ENCODE data around the gene HRNR. TPM values are rescaled to one million over a fixed set of nuclear protein-coding genes. Genes with fewer than 3 reads are reported as not detected.

The HRNR gene
- total RNA-seq, 2 donors from 2014 or later = not detected

DNA sequence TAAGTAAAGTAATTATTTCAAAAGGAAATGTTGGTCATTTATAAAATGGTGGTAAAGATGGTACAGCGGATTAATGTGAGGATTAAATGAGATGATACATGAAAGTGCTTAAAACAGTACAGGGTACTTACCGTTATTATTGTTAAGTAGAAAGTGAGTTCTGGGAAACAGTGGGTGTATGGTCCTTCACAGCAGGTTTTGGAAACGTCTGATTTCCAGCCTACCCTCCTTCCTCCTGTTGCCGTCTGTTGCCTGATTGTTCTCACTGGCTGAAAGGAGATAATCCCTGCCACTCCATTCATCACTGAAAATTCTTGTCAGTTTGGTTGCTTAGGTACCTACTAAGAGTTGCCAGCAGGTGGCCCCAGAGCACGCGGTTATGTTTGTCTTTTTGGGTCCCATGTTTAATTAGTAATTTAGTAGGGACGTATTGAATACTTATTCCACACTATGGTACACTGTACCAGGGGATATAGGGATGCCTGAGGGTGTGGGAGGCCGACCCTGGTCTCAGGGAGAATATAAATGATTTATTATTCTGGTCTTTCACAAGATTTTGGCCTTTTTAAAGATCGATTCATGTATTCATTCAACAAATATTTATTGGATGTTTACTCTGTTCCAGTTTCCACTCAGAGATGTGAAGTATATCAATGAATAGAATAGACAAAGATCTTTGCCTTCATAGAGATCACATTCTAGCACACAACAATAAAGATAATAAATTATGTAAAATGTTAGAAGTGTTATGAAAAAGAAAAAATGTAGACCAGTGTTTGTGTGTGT is 34.1 kb downstream of the HRNR start:
- TF ChIP-seq, protein P1, sequence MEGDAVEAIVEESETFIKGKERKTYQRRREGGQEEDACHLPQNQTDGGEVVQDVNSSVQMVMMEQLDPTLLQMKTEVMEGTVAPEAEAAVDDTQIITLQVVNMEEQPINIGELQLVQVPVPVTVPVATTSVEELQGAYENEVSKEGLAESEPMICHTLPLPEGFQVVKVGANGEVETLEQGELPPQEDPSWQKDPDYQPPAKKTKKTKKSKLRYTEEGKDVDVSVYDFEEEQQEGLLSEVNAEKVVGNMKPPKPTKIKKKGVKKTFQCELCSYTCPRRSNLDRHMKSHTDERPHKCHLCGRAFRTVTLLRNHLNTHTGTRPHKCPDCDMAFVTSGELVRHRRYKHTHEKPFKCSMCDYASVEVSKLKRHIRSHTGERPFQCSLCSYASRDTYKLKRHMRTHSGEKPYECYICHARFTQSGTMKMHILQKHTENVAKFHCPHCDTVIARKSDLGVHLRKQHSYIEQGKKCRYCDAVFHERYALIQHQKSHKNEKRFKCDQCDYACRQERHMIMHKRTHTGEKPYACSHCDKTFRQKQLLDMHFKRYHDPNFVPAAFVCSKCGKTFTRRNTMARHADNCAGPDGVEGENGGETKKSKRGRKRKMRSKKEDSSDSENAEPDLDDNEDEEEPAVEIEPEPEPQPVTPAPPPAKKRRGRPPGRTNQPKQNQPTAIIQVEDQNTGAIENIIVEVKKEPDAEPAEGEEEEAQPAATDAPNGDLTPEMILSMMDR (IDR thresholded peaks at IDR 0.05) = peak; percentile 45 to 73 (median 61)
- no peak for TF ChIP-seq POLR2A (IDR thresholded peaks at IDR 0.05)
- Histone ChIP-seq H3K27me3 (no peaks in the 10 kb centered on the region), H3K9me3 (no peaks in the 10 kb centered on the region), H3K36me3 (replicated peaks in 1 of 2; ENCODE audit: insufficient read depth in 1 of 2, low read depth in 2 of 2) (no peaks in the 10 kb centered on the region), H3K4me1 (no peaks in the 10 kb centered on the region), H3K27ac (no peak overlapping the region), H3K4me3 (no peak overlapping the region)
- DNase-seq = peak; percentile 55 to 71 (median 62)
- peak; percentile 47 for ATAC-seq
- intact Hi-C loops (cut with DNase I) = loop anchor here (5.0 to 10.0 kb wide), 2 partner anchors 138 to 265 kb away; no protein-coding TSS in a partner anchor
- WGBS, 2 donors = 15 to 22% methylated on average over 9 of the region's 9 CpGs

DNA sequence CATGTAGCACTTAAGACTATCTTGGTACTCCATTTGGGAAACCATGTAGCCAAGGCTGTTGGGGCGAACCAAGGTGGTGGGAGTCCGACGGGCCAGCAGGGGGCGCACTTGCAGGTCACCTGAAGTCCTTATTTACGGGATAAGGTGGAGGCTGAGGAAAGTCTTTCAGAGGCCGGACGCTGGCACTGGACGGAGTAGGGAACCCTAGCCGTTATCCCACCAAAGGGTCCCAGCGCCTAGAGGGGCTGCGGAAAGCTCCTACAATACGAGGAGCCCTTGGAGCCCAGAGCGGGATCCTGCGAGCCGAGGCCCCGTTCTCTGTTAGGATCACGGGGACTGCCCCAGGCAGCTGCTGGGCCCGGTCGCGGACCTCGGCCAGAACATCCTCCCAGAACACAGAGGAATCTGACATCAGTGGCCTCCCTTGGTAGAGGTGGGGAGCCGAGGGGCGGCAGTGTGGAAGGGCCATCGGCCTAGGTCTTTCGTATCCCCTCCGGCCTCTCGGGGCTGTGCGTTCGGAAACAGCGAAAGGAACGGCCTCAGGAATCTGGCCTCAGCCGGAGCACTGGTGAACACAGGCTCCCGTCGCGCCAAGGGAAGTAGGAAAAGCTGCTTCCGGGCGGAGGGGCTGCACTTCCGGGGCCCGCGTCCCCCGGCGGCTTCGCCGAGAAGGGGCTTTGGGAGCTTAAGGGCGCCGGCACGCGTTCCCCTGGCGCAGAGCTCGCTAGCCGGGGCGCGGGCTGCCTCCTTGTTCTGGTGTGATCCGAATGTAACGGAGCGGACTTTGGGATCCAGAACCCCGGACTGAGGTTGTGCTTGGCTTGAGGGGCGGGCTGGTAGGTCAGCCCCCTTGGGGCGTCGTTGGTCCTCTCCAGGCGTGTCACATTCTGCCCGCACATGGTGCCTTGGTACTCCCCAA is 35.1 kb downstream of the HRNR start:
- ATAC-seq (peak; percentile 72), DNase-seq (peak; percentile 78 to 87 (median 84))
- Histone ChIP-seq H3K9me3 (no peaks in the 10 kb centered on the region), H3K27me3 (no peaks in the 10 kb centered on the region), H3K27ac (peak overlapping the region in 2 of 4 donors; percentile 36 to 50), H3K4me1 (no peaks in the 10 kb centered on the region), H3K4me3 (peak overlapping the region; percentile 20 to 40), H3K36me3 (replicated peaks in 1 of 2; ENCODE audit: insufficient read depth in 1 of 2, low read depth in 2 of 2) (no peaks in the 10 kb centered on the region)
- TF ChIP-seq, protein P1 (IDR thresholded peaks at IDR 0.05) = peak; percentile 69 to 87 (median 79)
- TF ChIP-seq POLR2A (IDR thresholded peaks at IDR 0.05) = peak in 2 of 3 donors; percentile 25 to 27
- intact Hi-C loops (cut with DNase I) = loop anchor here (5.0 to 10.0 kb wide), 2 partner anchors 137 to 266 kb away; no protein-coding TSS in a partner anchor
- 8 to 9% methylated on average over 13 to 62 of the region's 62 CpGs for WGBS, 2 donors

DNA sequence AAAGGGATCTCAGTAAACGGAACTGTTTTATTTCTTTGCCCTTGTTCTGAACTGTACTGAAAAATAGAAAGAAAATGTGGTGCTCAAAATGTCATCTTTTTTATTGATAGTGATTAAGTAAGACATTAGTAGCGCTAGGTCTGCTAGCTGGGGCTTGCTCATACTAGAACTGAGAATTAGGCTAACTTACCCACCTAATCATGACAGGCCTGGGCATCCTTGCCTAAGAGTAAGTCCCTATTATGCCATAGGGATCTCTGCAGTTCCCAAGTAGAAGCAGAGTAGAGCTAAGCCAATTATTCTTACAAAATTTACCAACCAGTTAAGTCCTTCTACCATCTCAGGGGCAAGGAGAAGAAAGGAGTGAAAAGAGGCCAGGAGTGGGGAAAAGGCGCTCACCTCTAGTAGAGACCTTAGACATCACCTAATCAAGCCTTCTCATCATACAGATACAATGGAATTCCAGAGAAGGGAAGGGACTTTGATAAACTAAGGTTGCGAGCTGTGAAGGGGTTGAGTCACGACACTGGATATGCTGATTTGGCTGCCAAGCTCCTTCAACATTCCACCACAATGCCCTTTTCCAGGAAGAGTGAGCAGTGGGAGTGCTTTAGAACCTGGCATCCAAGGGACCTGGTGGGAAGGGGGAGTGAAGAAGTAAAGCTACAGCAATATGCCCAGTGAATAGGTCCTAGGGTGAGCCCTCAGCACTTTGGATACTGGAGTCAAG is 37.3 kb downstream of the HRNR start:
- no peaks in the 10 kb centered on the region for H3K9me3 ChIP-seq
- DNase-seq (no peak), ATAC-seq (no peak)
- intact Hi-C loops (cut with DNase I) = loop anchor here (5.0 to 10.0 kb wide), 2 partner anchors 134 to 268 kb away; no protein-coding TSS in a partner anchor
- H3K27me3 ChIP-seq = no peaks in the 10 kb centered on the region
- no peak overlapping the region for H3K4me3 ChIP-seq
- TF ChIP-seq, protein P1 (IDR thresholded peaks at IDR 0.05) = no peak
- TF ChIP-seq POLR2A (IDR thresholded peaks at IDR 0.05) = no peak
- H3K27ac ChIP-seq = no peak overlapping the region
- H3K4me1 ChIP-seq = no peaks in the 10 kb centered on the region
- 71 to 76% methylated on average over 5 of the region's 5 CpGs for WGBS, 2 donors
- no peaks in the 10 kb centered on the region for H3K36me3 ChIP-seq (replicated peaks in 1 of 2; ENCODE audit: insufficient read depth in 1 of 2, low read depth in 2 of 2)

DNA sequence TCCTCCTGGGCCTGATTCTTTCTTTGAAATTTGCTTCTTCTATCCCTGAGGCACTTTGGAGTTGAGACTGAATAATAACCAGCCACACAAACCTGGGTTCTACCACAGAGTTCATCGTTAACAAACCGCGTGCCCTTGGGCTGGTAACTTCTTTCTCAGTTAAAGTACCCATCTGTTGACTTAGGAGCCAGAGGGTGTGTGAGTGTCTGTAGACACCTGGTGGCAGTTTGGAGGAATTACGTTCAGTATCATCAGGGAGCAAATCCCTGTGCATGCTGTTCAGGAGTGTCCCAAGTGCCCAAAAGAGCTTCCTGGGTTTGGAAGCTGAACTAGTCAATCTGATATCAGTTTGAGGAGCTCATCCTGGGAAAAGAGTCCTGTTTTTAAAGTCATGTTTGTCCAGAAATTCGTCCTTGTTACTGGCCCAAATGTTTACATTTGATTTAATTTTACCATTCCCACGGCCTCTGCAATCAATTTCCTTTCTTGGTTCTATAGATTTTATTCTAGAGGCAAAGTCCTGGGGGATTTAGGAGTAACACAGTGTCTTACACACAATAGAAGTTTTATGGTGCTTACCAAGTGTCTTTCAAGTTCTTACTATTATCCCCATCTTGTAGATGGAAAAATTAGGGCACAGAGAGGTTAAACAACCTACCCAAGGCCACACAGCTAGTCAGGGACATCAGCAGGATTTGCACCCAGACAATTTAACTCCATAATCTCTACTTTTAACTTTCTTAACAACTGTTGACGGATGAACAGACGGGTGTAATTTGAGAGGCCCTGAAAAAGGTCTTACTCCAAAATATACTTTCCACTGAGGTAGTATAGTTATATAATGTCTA is 38.2 kb downstream of the HRNR start:
- no peaks in the 10 kb centered on the region for H3K36me3 ChIP-seq (replicated peaks in 1 of 2; ENCODE audit: insufficient read depth in 1 of 2, low read depth in 2 of 2)
- peak; percentile 38 to 67 (median 50) for DNase-seq
- H3K27me3 ChIP-seq = no peaks in the 10 kb centered on the region
- H3K9me3 ChIP-seq = no peaks in the 10 kb centered on the region
- peak; percentile 62 for ATAC-seq
- H3K4me3 ChIP-seq = no peak overlapping the region
- intact Hi-C loops (cut with DNase I) = loop anchor here (5.0 to 10.0 kb wide), 2 partner anchors 133 to 269 kb away; no protein-coding TSS in a partner anchor
- no peak overlapping the region for H3K27ac ChIP-seq
- TF ChIP-seq, protein P1 (IDR thresholded peaks at IDR 0.05) = peak; percentile 51 to 89 (median 84)
- TF ChIP-seq POLR2A (IDR thresholded peaks at IDR 0.05) = no peak
- H3K4me1 ChIP-seq = no peaks in the 10 kb centered on the region
- 25 to 27% methylated on average over 8 of the region's 8 CpGs for WGBS, 2 donors

Data from body of pancreas (tissue), 4 donors.